GM12878 (cell line): ENCODE results near the gene URI1. TPM values are rescaled to one million over a fixed set of nuclear protein-coding genes. Genes with fewer than 3 reads are reported as not detected.

Source experiments
- ATAC-seq: fragments of 200-7000 bp; cut with Tn5 transposase; 3 replicates; pipeline ENCODE4 v1.9.1; 2020; ENCODE audit warnings: mild to moderate bottlenecking, moderate library complexity
- BruUV-seq: library from RNA; stranded (reverse); fragments of 400-500 nt; replicated peaks from 2 replicates; lab custom pipeline; 2021; lab: Mats Ljungman, UMichigan
- CTCF ChIA-PET: fragments of 300-600 bp; sonication (Branson Sonifier 250); formaldehyde crosslinking; extraction: SDS; loops from one replicate; lab custom pipeline; 2021; ENCODE audit warnings: inconsistent platforms; lab: Yijun Ruan, JAX
- POLR2A ChIA-PET: fragments of 350-600 bp; formaldehyde crosslinking; extraction: SDS; loops from one replicate; lab custom pipeline; 2021; ENCODE audit warnings: inconsistent platforms; lab: Charles Lee
- RAD21 ChIA-PET: fragments of 300-600 bp; sonication (Branson Sonifier 250); formaldehyde crosslinking; loops from one replicate; lab custom pipeline; 2023; ENCODE audit warnings: antibody characterized with exemption; ENCODE audit not compliant: unreplicated experiment; lab: Charles Lee
- SMC1A ChIA-PET: fragments of 300-600 bp; sonication (Branson Sonifier 250); formaldehyde crosslinking; loops from one replicate; lab custom pipeline; 2023; ENCODE audit not compliant: unreplicated experiment, uncharacterized antibody; lab: Charles Lee
- DNase-seq: peaks from one replicate; pipeline ENCODE4 v3.0.0-alpha.2; 2011; ENCODE audit warnings: low read depth, low spot score
- FAIRE-seq: peaks from 3 replicates; lab custom pipeline; 2011; peaks lifted over from hg19 to GRCh38; lab: Jason Lieb, UNC
- H2AFZ ChIP-seq: 2 replicates; pipeline ENCODE4 v1.6.0; 2011; ENCODE audit warnings: low read depth, low read length, control low read depth; ENCODE audit not compliant: control insufficient read depth
- H3K27ac ChIP-seq: 2 replicates; pipeline ENCODE4 v1.5.1; 2011; ENCODE audit warnings: control low read depth; ENCODE audit not compliant: control insufficient read depth, insufficient read depth
- H3K27me3 ChIP-seq, 2 experiments: replicated peaks in 1 of 2; 2 replicates each; pipeline versions ENCODE4 v1.6.0 to v1.6.1; 2011; ENCODE audit warnings: low read length in 1 of 2; ENCODE audit not compliant: control insufficient read depth in 2 of 2, insufficient read depth in 2 of 2
- H3K36me3 ChIP-seq, 2 experiments: 2 replicates each; pipeline ENCODE4 v1.5.1; 2011; ENCODE audit warnings: low read length in 1 of 2; ENCODE audit not compliant: control insufficient read depth in 2 of 2, insufficient read depth in 2 of 2
- H3K4me1 ChIP-seq: 2 replicates; pipeline ENCODE4 v1.6.1; 2011; ENCODE audit warnings: mild to moderate bottlenecking, low read length, moderate library complexity, mixed read lengths; ENCODE audit not compliant: control insufficient read depth, insufficient read depth
- H3K4me2 ChIP-seq: 2 replicates; pipeline ENCODE4 v1.6.0; 2011; ENCODE audit warnings: control low read depth; ENCODE audit not compliant: control insufficient read depth, insufficient read depth
- H3K4me3 ChIP-seq: fragments of 200-600 bp; sonication (generic); 2 replicates; pipeline ENCODE4 v1.5.1; 2016
- H3K79me2 ChIP-seq: 2 replicates; pipeline ENCODE4 v1.6.0; 2011; ENCODE audit warnings: low read length; ENCODE audit not compliant: control insufficient read depth, insufficient read depth
- H3K9ac ChIP-seq: 2 replicates; pipeline ENCODE4 v1.8.0; 2011; ENCODE audit warnings: low read length, control low read depth, mixed read lengths; ENCODE audit not compliant: control insufficient read depth, insufficient read depth
- H3K9me3 ChIP-seq: replicated peaks from 3 replicates; pipeline ENCODE4 v1.5.1; 2011; ENCODE audit warnings: mild to moderate bottlenecking, low read length; ENCODE audit not compliant: control insufficient read depth, insufficient read depth
- H4K20me1 ChIP-seq: 2 replicates; pipeline ENCODE4 v1.6.0; 2011; ENCODE audit not compliant: control insufficient read depth, insufficient read depth
- CBX5 ChIP-seq: sonication (generic); IDR thresholded peaks from 2 replicates; pipeline ENCODE4 v1.6.1; 2016; ENCODE audit warnings: low read depth, moderate library complexity, mild to moderate bottlenecking, inconsistent platforms
- CHD2 ChIP-seq: IDR thresholded peaks from 2 replicates; pipeline ENCODE4 v1.6.1; 2011; ENCODE audit warnings: low read depth, low read length, improper control_type of control experiment, borderline replicate concordance
- E2F4 ChIP-seq: IDR thresholded peaks from 2 replicates; pipeline ENCODE4 v1.6.1; 2012; ENCODE audit warnings: low read depth, low read length, improper control_type of control experiment
- FOS ChIP-seq: IDR thresholded peaks from 3 replicates; pipeline ENCODE4 v1.6.1; 2011; ENCODE audit warnings: borderline replicate concordance; ENCODE audit not compliant: insufficient read length; ENCODE audit errors: extremely low read depth
- MEF2B ChIP-seq: fragments of 450-650 bp; IDR thresholded peaks from 2 replicates; pipeline ENCODE4 v1.6.1; 2018; ENCODE audit warnings: mild to moderate bottlenecking, moderate library complexity; ENCODE audit not compliant: partially characterized antibody, poor library complexity, severe bottlenecking
- MXI1 ChIP-seq: fragments of 150-350 bp; IDR thresholded peaks from 2 replicates; pipeline ENCODE4 v1.6.1; 2011; ENCODE audit warnings: low read depth, mild to moderate bottlenecking, inconsistent platforms, low read length, improper control_type of control experiment
- RELB ChIP-seq: fragments of 450-650 bp; IDR thresholded peaks from 2 replicates; pipeline ENCODE4 v1.6.1; 2017; ENCODE audit warnings: low read depth, mild to moderate bottlenecking, moderate library complexity
- SMARCA5 ChIP-seq: fragments of 450-650 bp; IDR thresholded peaks from 2 replicates; pipeline ENCODE4 v1.6.1; 2017; ENCODE audit warnings: mild to moderate bottlenecking
- SPI1 ChIP-seq: IDR thresholded peaks from 2 replicates; pipeline ENCODE4 v1.6.1; 2011; ENCODE audit warnings: low read depth, mild to moderate bottlenecking, low read length, moderate library complexity, borderline replicate concordance; ENCODE audit not compliant: insufficient read depth
- SREBF1 ChIP-seq: IDR thresholded peaks from 2 replicates; pipeline ENCODE4 v1.6.1; 2012; ENCODE audit warnings: mild to moderate bottlenecking, low read length
- ZBTB33 ChIP-seq: fragments of 450-650 bp; IDR thresholded peaks from 2 replicates; pipeline ENCODE4 v1.6.1; 2017; ENCODE audit warnings: mild to moderate bottlenecking
- WGBS: methylation state at CpG from one replicate; pipeline ENCODE4 v1.1.6; 2016; ENCODE audit warnings: low lambda C conversion rate; ENCODE audit not compliant: insufficient replicate concordance, insufficient coverage; ENCODE audit errors: missing lambda C conversion rate; 5-methylcytosine and 5-hydroxymethylcytosine counted together
- in situ Hi-C: fragments of 300-500 bp; cut with MboI; formaldehyde crosslinking; loops from 9 replicates; pipeline ENCODE4 v1.14.3; 2018; ENCODE audit warnings: mixed read lengths
- intact Hi-C: fragments of 100-400 bp; cut with micrococcal nuclease; formaldehyde crosslinking; loops from one replicate; pipeline ENCODE4 v1.14.2; 2022; ENCODE audit not compliant: unreplicated experiment
- polyA plus RNA-seq, 11 experiments: library from polyadenylated mRNA; depleted of rRNA in 4 of 11; unstranded in 6 of 11; stranded (reverse) in 5 of 11; fragments of >200 nt; fragmentation: Nextera tagmentation in 4 of 11; fragmentation: Illumina TruSeq in 1 of 11; extraction: Ambion mirVana in 4 of 11; extraction: Trizol in 1 of 11; gene quantifications; 1 replicate in 1 of 11; 2 replicates in 10 of 11; pipeline versions ENCODE4 v1.2.1 to v1.2.3, GENCODE V29; 2011 to 2016; ENCODE audit warnings: inconsistent platforms in 2 of 11, missing spikeins in 2 of 11, low read depth in 1 of 11
- total RNA-seq, 4 experiments: library from RNA; depleted of rRNA in 3 of 4; stranded (reverse); fragments of >200 nt in 3 of 4; fragmentation: Illumina TruSeq in 1 of 4; extraction: Trizol in 1 of 4; gene quantifications; 2 replicates each; pipeline versions ENCODE4 v1.2.1 to v1.2.3, GENCODE V29; 2013 to 2021

The URI1 gene
- total and polyA plus RNA-seq, 10 of the 15 experiments (the other 5 are each of a cell fraction or from before 2014, with no cell fraction given): 15.2 to 94.2 (median 47.9) TPM

- Histone ChIP-seq H3K9ac (no peak overlapping the region), H3K9me3 (no peaks in the 10 kb centered on the region; the same call in 1 of the 3 replicates), H3K27ac (no peak overlapping the region), H3K4me1 (no peaks in the 10 kb centered on the region), H3K4me2 (no peak overlapping the region), H3K79me2 (peaks cover 76% of the 10 kb centered on the region), H3K36me3 (no peaks in the 10 kb centered on the region), H3K27me3 (no peaks in the 10 kb centered on the region), H4K20me1 (no peaks in the 10 kb centered on the region), H3K4me3 (no peak overlapping the region), H2AFZ (no peak overlapping the region)
- DNase-seq (no peak), ATAC-seq (no peak), FAIRE-seq (no peak)
- intact Hi-C loops (no loop called here), in situ Hi-C loops (no loop called here)
- RAD21 ChIA-PET: no interaction called here
- TF ChIP-seq SPI1 (no peak), E2F4 (no peak), RELB (no peak), ZBTB33 (no peak), SREBF1 (no peak), CBX5 (no peak), FOS (no peak), CHD2 (no peak), MXI1 (no peak), MEF2B (no peak), SMARCA5 (no peak)
- POLR2A ChIA-PET: no interaction called here
- SMC1A ChIA-PET: interaction anchor here (0.6 to 2.5 kb wide), 3 partner anchors 8 to 17 kb away, joined by 3 to 13 read pairs (median 4); no protein-coding TSS in a partner anchor
- CTCF ChIA-PET: no interaction called here
- WGBS: 100% methylated on average over 2 of the region's 2 CpGs
- BruUV-seq: no TSS peak
These were observed 32.7 kb downstream of the URI1 start for GRCh38 chr19:29974701-29975100.
